Stimulated activated CD4-positive, alpha-beta T cell treated with anti-CD3 and anti-CD28 coated beads, Interleukin-4, amount 100 ng/mL, for 48 hours (primary cell): ENCODE measurements around the gene UNC79.
"Not testable (repeated sequence)": the region's sequence is repeated elsewhere in the genome, so short reads cannot be mapped to it uniquely, and the experiment has no call there.

Experiments
- DNase-seq, 2 donors: peaks; one replicate each; pipeline ENCODE4 v3.0.0-alpha.2; 2020; ENCODE audit warnings: low read depth in 2 of 2

UNC79 gene

DNA sequence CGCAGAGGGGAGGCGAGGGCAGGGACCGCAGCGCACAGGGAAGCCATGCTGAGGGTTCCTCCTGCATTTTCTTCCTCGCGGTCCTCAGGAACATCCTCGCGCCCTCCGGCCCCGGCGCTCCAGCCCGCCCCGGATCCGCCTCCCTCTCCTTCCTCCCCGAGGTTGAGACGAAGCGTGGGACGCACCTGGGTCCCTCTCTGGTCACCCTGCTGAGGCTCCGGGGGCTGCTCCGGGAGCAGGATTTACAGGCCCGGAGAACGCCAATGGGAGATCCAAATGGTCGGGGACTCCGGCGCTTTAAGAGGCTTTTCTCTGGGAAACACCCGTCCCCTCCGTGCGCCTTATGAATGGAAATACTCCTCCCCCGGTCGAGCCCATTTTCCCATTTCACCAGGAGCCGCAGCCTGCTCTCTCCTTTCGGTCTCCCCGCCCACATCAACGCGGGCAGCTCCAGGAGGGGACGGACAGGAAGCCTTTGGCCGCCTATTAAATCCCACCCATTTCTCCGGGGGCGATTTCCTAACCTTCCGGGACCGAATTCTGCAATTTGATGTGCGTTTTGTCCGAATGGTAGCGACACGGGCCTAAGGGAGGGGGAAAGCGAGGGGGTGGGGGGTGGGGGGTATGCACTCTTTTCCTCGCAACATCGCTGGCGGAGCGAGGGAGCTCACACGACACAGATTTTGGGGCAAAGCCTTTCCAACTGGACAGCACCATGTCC is at the start of gene UNC79:
Gene UNC79 (plus strand): TSS at position 625 of the 721 bp plus-strand sequence. CDS start 91 bp downstream, at position 716.
- no peak for DNase-seq

DNA sequence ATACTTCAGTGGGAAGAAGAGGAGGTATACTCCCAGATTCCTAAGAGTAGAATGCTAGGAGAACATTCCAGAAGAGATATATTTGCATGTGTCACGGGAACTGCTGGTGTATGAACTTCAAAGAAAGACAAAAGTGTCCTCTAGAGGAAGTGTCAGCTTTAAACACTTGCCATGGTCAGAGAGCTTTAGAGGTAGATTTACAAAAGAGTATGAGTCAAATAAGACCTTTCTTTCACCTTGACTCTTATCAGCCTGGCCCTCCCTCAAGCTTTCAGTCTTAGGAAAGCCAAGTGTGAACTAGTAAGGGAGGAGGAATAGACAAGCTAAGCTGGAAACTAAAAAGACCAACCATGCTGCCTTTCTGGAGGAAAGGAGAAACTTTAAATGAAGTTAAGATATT is 49.1 kb upstream of the UNC79 start:
- DNase-seq = no peak

DNA sequence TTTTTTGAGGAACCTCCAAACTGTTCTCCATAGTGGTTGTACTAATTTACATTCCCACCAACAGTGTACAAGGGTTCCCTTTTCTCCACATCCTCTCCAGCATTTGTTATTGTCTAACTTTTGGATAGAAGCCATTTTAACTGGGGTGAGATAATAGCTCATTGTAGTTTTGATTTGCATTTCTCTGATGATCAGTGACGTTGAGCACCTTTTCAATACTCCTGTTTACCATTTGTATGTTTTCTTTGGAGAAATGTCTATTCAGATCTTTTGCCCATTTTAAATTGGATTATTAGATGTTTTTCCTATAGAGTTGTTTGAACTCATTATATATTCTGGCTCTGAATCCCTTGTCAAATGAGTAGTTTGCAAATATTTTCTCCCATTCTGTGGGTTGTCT is 46.5 kb upstream of the UNC79 start:
- not testable (repeated sequence) for DNase-seq

DNA sequence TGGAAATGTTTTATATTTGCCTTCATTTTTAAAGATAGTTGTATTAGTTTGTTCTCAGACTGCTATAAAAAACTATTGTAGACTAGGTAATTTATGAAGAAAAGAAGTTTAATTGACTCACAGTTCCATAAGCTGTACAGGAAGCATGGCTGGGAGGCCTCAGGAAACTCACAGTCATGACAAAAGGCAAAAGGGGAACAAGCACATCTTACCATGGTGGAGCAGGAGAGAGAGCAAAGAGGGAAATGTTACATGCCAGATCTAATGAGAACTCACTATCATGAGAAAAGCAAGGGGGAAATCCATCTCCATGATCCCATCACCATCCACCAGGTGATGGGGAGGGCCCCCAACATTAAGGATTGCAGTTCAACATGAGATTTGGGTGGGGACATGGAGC is 35.5 kb upstream of the UNC79 start:
- no peak for DNase-seq

DNA sequence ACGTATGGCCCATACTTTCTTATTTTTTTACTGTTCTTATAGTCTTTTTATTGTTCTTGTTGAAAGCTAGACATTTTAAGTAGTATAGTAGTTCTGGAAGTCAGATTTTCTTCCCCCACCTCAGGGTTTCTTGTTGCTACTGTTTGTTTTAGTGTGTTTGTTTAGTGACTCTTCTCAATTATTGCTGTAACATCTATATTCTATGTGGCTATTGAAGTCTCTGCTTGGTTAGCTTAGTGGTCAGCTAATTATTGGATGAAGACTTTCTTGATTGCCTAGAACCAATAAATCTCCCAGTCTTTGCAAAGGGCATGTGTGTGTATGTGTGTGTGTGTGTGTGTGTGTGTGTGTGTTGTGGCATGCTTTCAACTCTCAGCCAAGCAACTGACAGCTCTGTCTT is 34.3 kb upstream of the UNC79 start:
- DNase-seq = no peak

DNA sequence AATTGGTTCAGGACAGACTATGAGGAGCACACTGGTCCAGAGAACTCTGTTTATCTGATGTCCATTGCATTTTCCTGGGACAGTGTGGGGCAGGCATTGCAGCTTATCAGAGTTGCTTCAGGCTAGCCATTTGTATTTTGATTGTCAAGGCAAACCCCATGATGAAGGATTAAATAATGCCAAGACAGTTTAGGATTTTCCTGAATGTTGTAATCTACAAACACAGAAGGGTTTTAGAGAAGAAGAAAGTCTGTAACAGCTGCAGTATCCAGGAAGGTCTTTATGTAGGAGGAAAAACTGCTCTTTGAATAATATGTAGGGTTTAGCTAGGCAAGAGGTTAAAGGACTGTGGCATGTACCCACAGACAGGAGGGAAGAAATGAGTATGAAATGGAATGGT is 32.2 kb upstream of the UNC79 start:
- no peak for DNase-seq

DNA sequence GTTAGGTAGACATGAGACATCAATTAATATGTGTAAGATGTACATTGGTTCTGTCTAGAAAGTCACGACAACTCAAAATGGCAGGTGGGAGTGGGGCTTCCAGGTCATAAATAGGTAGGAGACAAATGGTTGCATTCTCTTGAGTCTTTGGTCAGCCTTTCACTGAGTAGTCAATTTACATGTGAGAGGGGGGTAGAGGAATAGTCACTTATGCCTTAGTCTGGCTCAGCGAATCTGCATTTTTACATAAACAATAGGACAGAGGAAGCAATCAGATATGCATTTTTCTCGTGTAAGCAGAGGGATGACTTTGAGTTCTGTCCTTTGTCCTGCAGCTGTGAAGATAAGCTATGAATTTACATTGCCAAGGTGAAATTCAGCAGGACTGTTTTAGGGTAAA is 27.8 kb upstream of the UNC79 start:
- DNase-seq = no peak

DNA sequence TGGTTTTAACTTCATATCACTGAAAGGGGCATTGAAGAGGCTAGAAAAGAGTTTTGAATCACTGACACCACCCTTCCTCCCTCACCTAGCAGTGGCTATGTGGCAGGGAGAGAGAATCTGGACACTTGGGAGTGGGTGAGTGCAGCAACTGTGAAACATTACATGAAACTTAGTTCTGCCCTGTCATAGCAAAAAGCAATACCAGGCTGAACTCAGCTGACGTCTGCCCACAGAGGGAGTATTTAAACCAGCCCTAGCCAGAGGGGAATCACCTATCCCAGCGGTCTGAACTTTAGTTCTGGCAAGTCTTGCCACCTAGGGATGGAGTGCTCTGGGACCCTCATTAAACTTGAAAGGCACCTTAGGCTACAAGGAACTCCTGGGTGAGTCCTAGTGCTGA is 20.7 kb upstream of the UNC79 start:
- DNase-seq = no peak

DNA sequence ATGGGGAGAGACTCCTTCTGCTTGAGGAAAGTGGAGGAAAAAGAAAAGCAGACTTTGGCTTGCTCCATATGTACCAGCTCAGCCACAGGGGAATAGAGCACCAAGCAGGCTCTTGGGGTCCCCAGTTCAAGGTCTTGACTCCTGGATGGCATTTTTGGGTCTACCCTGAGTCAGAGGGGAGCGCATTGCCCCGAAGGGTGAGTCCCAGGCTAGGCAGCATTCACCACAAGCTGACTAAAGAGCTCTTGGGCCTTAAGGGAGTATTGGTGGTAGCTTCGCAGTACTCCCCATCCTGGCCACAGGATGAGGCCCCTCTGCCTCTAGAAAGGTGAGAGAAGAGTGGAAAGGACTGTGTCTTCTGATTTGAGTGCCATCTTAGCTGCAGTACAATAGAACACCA is 19.8 kb upstream of the UNC79 start:
- DNase-seq = no peak

DNA sequence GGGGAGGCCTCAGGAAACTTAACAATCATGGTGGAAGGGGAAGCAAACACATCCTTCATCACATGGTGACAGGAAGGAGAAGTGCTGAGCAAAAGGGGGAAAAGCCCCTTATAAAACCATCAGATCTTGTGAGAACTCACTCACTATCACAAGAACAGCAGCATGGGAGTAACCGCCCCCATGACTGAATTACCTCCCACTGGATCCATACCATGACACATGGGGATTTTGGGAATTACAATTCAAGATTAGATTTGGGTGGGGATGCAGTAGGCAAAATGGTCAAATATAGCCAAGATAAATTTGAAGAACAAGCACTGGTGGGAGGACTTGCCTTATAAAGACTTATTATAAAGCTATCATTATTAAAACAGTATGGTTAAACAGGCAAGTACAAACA is 5.6 kb upstream of the UNC79 start:
- DNase-seq = not testable (repeated sequence)

DNA sequence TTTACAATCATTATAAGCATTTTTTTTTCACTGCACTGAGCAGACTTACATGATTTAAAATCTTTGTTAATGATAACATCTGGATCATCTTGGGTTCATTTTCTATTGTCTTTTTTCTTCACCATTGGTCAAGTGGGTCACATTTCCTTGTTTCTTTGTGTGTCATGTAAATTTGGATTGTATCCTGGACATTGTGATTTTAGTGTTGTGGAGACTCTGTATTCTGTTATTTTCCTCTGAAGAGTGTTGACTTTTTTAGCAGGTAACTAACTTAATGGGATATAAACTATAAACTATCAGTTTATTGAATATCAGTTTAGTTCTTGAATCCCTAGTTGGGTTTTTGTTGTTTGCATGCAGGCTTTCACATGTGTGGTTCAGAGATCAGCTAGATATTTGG is 4.0 kb upstream of the UNC79 start:
- no peak for DNase-seq

DNA sequence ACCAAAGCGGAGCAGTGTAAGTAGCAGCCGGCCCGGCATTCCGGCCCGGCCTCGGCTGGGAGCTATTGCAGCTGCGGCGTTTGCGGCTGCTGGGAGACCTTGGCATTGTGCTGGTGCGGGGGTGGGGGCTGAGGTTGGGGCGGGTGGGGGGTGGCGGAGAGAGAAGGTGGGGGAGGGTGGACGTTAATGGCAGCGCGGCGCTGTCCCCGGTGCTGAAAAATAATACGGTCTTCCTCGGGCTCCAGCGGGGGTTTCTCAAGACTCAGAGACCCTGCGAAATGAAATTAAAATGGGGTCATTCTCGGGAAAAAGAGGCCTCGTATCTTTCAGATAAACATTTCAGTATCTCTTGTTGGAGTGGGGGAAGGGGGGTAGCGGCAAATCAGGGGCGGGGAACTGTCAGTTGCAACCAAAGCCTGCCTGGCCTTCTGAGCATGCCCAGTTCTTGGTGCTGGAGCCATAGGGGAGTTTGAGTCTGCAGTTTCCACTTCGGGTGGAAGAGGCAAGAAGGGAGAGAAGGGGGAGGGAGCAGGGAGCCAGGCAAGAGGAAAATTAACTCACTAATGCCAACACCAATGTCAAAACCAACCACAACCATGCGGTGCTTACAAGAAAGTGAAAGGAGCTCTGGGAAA is 414 bp downstream of the UNC79 start:
- no peak for DNase-seq

DNA sequence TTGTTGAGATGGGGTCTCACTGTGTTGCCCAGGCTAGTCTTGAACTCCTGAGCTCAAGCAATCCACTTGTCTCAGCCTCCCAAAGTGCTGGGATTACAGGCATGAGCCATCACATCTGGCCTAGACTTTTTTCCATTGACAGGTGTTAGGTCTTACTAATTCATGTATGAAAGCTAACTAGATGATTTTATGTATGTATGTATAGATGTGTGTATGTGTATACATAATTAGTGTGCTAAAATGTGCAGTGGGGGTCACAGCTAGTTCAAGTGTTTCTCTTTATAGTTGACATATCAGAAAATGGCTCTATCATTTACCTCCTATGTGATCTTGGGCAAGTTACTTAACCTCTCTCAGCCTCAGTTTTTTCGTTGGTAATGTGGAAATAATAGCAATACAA is 23.5 kb downstream of the UNC79 start:
- no peak for DNase-seq

DNA sequence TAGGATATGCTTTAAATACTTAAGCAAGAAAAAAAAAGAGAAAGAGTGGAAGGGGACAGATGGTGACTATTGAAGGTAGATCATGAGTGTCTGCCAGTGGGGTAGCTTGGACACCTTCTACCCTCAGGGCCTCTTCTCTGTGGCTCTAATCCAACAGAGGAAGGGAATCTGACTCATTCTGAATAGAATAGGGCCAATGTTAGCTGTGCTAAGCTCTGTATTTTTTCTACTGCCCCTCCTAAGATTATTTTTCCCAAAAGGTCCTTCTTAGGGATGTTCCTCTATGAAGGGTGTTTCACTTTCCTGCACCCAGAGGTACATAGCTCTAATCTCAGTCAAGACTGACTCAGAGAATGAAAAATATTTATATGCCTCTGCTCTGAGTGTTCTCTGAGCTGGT is 25.6 kb downstream of the UNC79 start:
- DNase-seq = no peak

DNA sequence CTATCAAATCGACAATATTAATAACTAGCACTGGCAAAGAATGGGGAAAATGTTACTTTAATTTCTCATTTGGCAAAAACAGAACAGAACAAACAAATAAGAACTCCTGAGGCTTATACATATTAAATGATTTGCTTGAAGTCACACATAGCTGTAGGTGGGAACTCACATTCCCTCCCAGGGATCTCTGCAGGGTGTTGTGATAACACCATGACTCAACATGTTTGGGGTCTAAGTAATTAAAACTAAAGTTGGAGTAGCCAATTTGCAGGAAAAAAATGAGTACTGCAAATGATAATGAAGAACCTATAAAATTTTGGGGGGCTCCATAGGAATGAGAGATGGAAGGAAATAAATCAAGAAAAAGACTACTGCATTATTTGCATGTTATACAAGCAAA is 27.5 kb downstream of the UNC79 start:
- no peak for DNase-seq

DNA sequence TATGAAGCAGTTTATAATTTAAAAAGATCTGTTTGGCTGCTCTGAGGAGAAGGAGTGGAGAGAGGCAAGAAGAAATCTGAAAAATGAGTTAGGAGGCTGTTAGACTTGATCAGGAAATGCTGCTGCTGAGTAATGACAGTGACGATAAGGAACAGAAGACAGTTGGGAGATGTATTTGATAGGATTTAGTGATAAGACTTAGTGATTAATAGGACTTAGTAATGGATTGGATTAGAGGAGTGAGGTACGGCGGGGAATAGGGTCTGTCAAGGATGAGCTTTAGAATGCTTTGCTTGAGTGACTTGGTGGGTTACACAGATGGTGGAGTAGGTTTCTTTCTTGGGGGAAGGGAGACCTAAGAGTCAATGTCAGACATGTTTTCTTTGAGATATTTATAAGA is 31.7 kb downstream of the UNC79 start:
- no peak for DNase-seq

DNA sequence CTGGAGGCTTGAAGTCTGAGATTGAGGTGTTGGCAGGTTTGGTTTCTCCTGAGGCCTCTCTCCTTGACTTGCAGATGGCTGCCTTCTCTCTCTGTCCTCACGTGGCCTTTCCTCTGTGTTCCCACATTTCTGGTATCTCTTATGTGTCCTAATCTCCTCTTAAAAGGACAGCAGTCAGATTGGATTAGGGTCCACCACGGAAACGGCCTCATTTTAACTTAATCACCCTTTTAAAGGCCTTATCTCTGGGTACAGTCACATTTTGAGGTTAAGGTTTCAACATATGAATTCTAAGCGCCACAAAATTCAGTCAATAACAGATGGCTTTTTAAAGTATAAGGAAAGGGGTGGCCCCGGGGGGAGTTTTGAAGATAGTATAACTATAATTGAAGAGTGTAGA is 33.5 kb downstream of the UNC79 start:
- DNase-seq = no peak

DNA sequence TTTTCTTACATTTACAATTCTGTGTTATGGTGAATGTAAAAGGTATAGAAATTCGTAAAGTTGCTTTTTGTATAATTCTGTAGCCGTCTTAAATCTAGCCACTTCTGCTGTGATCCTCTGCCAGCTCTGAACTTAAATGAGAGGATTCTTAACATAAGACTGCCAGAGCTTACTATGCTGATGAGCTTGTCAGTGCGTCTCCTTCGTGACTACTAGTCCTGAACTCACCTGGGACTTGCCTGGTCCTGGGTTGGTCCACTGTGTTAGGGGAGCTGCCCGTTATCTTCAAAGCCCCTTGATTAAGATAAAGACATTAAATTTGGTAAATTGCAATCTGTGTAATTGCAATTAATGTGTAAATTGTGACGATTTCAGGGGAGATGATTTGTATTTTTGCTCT is 44.7 kb downstream of the UNC79 start:
- DNase-seq = no peak

DNA sequence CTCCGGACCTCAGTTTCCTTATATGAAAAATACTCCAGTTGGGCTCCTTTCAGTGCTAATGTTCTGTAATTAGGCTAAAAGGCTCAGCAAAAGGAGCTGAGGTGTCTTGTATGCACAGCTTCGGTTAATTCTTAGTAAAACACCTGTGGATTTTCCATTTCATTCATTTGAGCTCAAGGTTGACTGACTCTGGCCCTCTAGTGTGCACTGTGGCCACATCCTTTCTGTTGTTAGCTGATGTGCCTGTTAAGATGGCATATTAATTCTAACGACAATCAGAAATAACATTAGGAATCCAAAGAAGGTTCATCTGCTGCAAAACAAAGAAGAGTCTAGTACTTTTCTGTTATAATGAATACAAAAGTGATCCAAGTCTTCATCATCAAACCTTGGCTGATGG is 45.6 kb downstream of the UNC79 start:
- no peak for DNase-seq

DNA sequence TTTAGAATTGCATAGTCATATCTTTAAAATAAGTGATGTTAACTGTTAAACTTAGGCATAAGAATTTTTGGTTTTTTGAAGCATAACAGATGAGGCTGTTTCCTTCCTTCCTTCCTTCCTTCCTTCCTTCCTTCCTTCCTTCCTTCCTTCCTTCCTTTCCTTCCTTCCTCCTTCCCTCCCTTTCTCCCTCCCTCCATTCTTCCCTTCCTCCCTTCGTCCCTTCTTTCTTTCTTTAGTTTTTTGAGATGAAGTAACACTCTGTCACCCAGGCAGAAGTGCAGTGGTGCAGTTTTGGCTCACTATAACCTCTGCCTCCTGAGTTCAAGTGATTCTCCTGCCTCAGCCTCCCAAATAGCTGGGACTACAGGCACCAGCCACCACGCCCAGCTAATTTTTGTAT is 48.3 kb downstream of the UNC79 start:
- DNase-seq = not testable (repeated sequence)

DNA sequence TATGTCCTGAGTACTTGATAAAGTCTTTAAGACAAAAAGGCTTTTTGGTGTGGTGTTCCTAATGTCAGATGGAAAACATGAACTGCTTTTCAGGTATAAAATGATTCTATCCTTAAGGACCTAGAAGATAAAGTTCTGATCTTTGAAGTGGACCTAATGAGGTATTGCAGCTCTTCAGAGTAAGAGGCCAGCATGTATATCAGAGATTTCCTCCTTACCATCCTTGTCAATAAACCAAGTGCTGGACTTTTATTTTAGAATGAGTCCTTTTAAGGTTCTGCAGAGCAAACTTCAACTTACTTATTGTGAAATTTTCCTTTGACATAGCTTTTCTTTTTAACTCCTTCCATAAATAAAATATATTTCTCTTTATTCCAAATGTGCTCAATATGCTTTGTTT is 50.1 kb downstream of the UNC79 start:
- DNase-seq = no peak

DNA sequence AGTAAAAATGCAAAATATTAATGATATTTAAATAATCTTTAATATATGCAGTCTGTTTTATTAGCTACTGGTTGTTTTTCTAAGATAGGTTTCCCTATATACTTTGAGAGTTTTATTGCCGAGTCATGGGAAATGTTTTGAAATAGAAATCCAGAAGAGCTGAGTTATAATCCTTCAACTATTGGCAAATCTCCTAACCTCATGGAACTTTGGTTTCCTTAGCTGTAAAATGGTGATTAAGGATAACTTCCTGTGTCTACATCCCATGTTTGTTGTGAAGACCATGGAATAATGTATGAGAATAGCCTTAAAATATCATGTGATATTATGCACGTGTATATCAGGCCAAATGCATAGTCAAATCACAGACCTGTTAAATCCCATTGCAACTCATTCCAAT is 51.0 kb downstream of the UNC79 start:
- no peak for DNase-seq

DNA sequence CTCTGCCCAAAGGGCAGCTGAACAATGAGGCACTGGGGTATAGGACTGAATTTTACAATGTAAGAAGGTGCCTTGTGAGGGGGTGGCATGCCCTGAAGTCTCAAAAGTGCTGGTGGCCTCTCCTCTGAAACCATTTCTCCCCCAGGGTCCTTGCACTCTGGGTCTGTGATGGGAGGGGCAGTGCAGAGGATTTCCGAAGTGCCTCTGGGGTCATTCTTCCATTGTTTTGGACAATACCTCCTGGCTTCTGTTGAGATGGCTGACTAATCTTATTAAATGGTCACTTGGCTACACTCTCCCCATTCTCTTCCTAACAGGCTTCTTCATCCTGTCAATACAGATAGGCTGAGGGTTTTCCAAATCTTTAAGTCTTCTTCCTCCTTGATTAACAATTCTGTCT is 59.3 kb downstream of the UNC79 start:
- no peak for DNase-seq

DNA sequence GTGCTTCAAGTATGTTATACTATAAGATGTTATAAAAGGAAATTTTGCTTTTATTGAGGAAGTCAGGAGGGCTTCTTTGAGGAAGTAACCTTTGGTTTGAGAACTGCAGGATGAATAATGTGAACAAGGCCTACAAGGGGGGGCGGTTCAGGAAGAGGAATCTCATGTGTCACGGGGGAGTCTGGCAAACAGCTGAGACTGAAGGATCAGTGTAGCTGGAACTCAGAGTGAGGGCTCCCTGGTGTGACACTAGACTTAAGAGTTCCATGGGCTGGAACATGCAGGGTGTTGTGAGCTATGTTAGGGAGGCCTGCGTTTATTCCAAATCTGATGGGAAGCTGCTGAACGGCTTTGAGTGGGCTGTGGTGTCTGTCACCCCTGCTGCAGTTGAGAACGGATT is 62.3 kb downstream of the UNC79 start:
- DNase-seq = no peak
